Naive thymus-derived CD4-positive, alpha-beta T cell (primary cell): ENCODE data around the gene SPECC1. TPM values are rescaled to one million over a fixed set of nuclear protein-coding genes. Genes with fewer than 3 reads are reported as not detected.
A peak's percentile ranks its signal among the peaks of the same experiment; 100 is the strongest.

Source experiments
- ATAC-seq: fragments of 150-1000 bp; cut with Tn5 transposase; 2 replicates; pipeline ENCODE4 v1.10.0; 2021; ENCODE audit warnings: mild to moderate bottlenecking, moderate library complexity
- CTCF ChIA-PET: fragments of 350-600 bp; sonication (Branson Sonifier 250); formaldehyde crosslinking; loops from one replicate; lab custom pipeline; 2021; ENCODE audit warnings: antibody characterized with exemption; lab: Charles Lee
- POLR2A ChIA-PET: fragments of 350-600 bp; sonication (Branson Sonifier 250); formaldehyde crosslinking; loops from one replicate; lab custom pipeline; 2021; ENCODE audit warnings: antibody characterized with exemption, inconsistent platforms; lab: Charles Lee
- DNase-seq, 9 donors: peaks; one replicate each; pipeline versions ENCODE4 v3.0.0 to v3.0.0-alpha.2; 2020 to 2022; ENCODE audit warnings: mixed read lengths in 1 of 9
- H3K27ac ChIP-seq: one replicate; pipeline ENCODE4 v1.7.0; 2013; ENCODE audit warnings: mild to moderate bottlenecking, low read depth, low read length, moderate library complexity
- H3K27me3 ChIP-seq, 2 donors: one replicate each; pipeline ENCODE4 v1.7.0; 2013; ENCODE audit warnings: low read length in 2 of 2, mild to moderate bottlenecking in 2 of 2, moderate library complexity in 2 of 2; ENCODE audit not compliant: control insufficient read depth in 2 of 2, insufficient read depth in 2 of 2
- H3K36me3 ChIP-seq, 3 experiments: 1 replicate in 2 of 3; 2 replicates in 1 of 3; pipeline ENCODE4 v1.7.0; 2013; ENCODE audit warnings: low read length in 3 of 3, mild to moderate bottlenecking in 3 of 3, moderate library complexity in 1 of 3; ENCODE audit not compliant: insufficient read depth in 3 of 3, control insufficient read depth in 2 of 3
- H3K4me1 ChIP-seq, 2 donors: one replicate each; pipeline ENCODE4 v1.7.0; 2013; ENCODE audit warnings: low read length in 2 of 2, mild to moderate bottlenecking in 2 of 2, moderate library complexity in 1 of 2; ENCODE audit not compliant: control insufficient read depth in 2 of 2, insufficient read depth in 2 of 2
- H3K4me3 ChIP-seq: 2 replicates; pipeline ENCODE4 v1.7.0; 2013; ENCODE audit warnings: mild to moderate bottlenecking, low read length
- H3K9me3 ChIP-seq, 3 experiments: 1 replicate in 2 of 3; 2 replicates in 1 of 3; pipeline ENCODE4 v1.7.0; 2013; ENCODE audit warnings: low read length in 3 of 3; ENCODE audit not compliant: control insufficient read depth in 2 of 3
- H3K27ac Mint-ChIP-seq, 9 donors: one replicate each; pipeline ENCODE4 v1.8.0; 2020 to 2022; ENCODE audit warnings: mixed read lengths in 9 of 9, mild to moderate bottlenecking in 8 of 9, moderate library complexity in 5 of 9, inconsistent platforms in 2 of 9
- H3K27me3 Mint-ChIP-seq, 5 donors: one replicate each; pipeline ENCODE4 v1.8.0; 2021 to 2022; ENCODE audit warnings: mixed read lengths in 5 of 5, mild to moderate bottlenecking in 1 of 5
- H3K36me3 Mint-ChIP-seq, 5 donors: one replicate each; pipeline ENCODE4 v1.8.0; 2020 to 2022; ENCODE audit warnings: mixed read lengths in 5 of 5, mild to moderate bottlenecking in 3 of 5, inconsistent platforms in 1 of 5
- H3K4me1 Mint-ChIP-seq, 7 donors: one replicate each; pipeline ENCODE4 v1.8.0; 2020 to 2022; ENCODE audit warnings: mixed read lengths in 7 of 7, mild to moderate bottlenecking in 3 of 7, inconsistent platforms in 1 of 7
- H3K4me3 Mint-ChIP-seq, 10 donors: one replicate each; pipeline ENCODE4 v1.8.0; 2020 to 2022; ENCODE audit warnings: mild to moderate bottlenecking in 10 of 10, mixed read lengths in 10 of 10, moderate library complexity in 6 of 10, inconsistent platforms in 2 of 10
- H3K9me3 Mint-ChIP-seq, 11 donors: one replicate each; pipeline ENCODE4 v1.8.0; 2020 to 2022; ENCODE audit warnings: mixed read lengths in 11 of 11, mild to moderate bottlenecking in 4 of 11, inconsistent platforms in 1 of 11, moderate library complexity in 1 of 11
- intact Hi-C, 2 donors: fragments of 100-400 bp; cut with micrococcal nuclease; formaldehyde crosslinking; loops; one replicate each; pipeline ENCODE4 v1.15.1; 2023
- polyA plus RNA-seq, 2 donors: library from polyadenylated mRNA; unstranded; fragments of 300-500 nt; fragmentation: Illumina TruSeq; gene quantifications; one replicate each; pipeline ENCODE4 v1.2.3, GENCODE V29; 2021
- total RNA-seq, 6 experiments: library from RNA in 5 of 6; stranded (reverse) in 5 of 6; gene quantifications; 1 replicate in 5 of 6; 2 replicates in 1 of 6; pipeline ENCODE4 v1.2.3 and lab custom pipeline; 2021 to 2026

Gene SPECC1
- total and polyA plus RNA-seq, 7 experiments from 2014 or later: 1.2 to 37.5 (median 4.7) TPM

DNA sequence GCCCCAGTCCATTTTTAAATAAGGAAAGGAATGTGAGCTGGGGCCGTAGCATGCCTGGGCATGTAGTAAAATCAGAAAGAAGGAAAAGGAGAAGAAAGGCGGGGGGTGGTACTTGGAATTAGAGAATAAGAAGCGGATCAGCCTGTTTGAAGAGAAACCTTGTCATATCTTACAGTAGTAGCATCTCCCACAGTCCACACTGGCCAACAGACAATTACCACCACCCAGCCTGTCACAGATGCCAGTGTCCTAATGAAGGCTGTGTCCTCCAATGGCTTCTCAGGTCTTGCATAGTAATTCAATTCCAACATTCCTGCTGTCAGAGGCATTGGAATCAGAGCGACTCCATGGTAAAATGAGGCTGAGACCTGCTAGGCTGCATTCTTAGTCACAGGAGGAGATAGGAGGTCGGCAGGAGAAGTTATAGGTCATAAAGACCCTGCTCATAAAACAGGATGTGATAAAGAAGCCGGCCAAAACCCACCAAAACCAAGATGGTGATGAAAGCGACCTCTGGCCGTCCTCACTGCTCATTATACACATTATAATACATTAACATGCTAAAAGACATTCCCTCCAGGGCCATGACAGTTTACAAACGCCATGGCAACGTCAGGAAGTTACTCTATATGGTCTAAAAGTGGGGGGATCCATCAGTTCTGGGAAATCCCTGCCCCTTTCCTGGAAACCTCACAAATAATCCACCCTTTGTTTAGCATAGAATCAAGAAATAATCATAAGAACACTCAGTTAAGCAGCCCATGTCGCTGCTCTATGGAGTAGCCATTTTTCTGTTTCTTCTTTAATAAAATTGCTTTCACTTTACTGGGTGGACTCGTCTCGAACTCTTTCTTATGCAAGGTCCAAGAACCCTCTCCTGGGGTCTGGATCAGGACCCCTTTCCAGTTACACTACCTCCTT lies 22.0 kb upstream of the SPECC1 start:
- DNase-seq (no peak), ATAC-seq (no peak)
- intact Hi-C loops: no loop called here
- H3K36me3 ChIP-seq: no peaks in the 10 kb centered on the region
- Mint-ChIP-seq H3K9me3 (no peaks in the 10 kb centered on the region), H3K27ac (no peak overlapping the region), H3K4me3 (no peak overlapping the region), H3K36me3 (no peaks in the 10 kb centered on the region), H3K27me3 (peaks cover 0 to 6% (median 4%) of the 10 kb centered on the region in 5 donors), H3K4me1 (peaks cover 0 to under 1% (median 0%) of the 10 kb centered on the region in 7 donors)
- H3K9me3 ChIP-seq: no peaks in the 10 kb centered on the region
- ChIA-PET POLR2A (interaction anchor here (0.6 kb wide), 1 partner anchor 697 kb away, joined by 4 read pairs; no protein-coding TSS in a partner anchor), CTCF (no interaction called here)
- H3K4me3 ChIP-seq: no peak overlapping the region
- H3K27ac ChIP-seq: no peak overlapping the region
- H3K4me1 ChIP-seq: no peaks in the 10 kb centered on the region
- H3K27me3 ChIP-seq: no peaks in the 10 kb centered on the region

DNA sequence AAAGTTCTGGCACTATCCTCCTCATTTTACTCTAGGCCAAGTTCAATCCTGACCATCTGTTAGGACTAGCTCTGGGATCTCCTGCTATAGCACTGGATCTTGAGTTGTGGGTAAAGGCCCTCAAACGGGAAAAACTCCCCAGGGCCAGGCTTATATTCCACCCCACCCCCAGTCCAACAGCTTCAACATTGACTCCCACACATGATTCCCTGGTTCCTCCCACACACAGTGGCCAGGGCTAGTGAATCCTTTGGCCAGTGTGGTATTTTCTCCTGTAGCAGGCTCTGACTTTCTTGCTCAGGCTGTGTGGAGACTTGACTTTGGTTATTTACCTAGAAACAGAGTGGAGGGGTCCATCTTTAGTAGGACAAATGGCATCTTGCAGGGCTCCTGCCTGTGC lies 21.3 kb upstream of the SPECC1 start:
- no peaks in the 10 kb centered on the region for H3K36me3 ChIP-seq
- H3K4me3 ChIP-seq: no peak overlapping the region
- no peak overlapping the region for H3K27ac ChIP-seq
- intact Hi-C loops: no loop called here
- no peaks in the 10 kb centered on the region for H3K27me3 ChIP-seq
- no peaks in the 10 kb centered on the region for H3K4me1 ChIP-seq
- ChIA-PET CTCF (no interaction called here), POLR2A (no interaction called here)
- DNase-seq: no peak
- no peaks in the 10 kb centered on the region for H3K36me3 Mint-ChIP-seq
- ATAC-seq: no peak
- H3K9me3 ChIP-seq: no peaks in the 10 kb centered on the region
- no peaks in the 10 kb centered on the region for H3K9me3 Mint-ChIP-seq
- H3K4me1 Mint-ChIP-seq: peaks cover 0 to 3% (median 0%) of the 10 kb centered on the region in 7 donors
- H3K4me3 Mint-ChIP-seq: no peak overlapping the region
- H3K27ac Mint-ChIP-seq: no peak overlapping the region
- peaks cover 0 to 9% (median 9%) of the 10 kb centered on the region in 5 donors for H3K27me3 Mint-ChIP-seq

DNA sequence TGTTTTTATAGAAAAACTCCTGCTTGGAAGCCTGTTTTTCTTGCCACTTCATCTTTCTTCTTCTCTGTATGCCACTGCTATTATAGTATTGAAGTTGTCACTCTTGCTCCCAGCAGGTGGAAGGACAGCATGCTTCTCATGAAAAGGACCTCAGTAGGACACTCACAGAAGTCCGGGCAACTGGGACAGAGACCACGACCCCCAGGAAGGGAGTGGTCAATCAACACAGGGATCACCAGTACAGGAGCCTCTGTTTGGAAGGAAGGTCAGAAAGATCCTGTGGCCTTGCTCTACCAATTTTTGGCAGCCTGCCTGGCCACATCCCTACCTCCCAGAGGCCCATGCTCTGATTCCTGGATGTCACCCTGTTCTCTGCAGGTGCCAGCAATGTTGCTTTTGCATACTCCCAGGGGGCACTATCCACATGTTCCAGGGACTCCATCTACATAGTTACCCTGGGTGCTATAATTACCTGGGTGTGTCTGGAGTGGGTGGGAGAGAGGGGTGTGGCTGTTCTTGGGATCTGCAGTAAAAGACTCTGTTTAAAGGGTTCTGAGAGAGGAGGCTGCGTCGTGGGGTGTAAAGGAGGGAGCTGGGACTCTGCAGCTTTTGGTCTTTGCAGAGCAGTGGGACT lies 17.8 kb upstream of the SPECC1 start:
- Mint-ChIP-seq H3K9me3 (no peaks in the 10 kb centered on the region), H3K4me3 (no peak overlapping the region), H3K4me1 (peaks cover 0 to 7% (median 4%) of the 10 kb centered on the region in 7 donors), H3K27ac (no peak overlapping the region), H3K27me3 (peaks cover 0 to 11% (median 9%) of the 10 kb centered on the region in 5 donors), H3K36me3 (no peaks in the 10 kb centered on the region)
- intact Hi-C loops: loop anchor here in 1 of 2 donors (5.0 kb wide), 1 partner anchor 1521 kb away; no protein-coding TSS in a partner anchor
- no peaks in the 10 kb centered on the region for H3K27me3 ChIP-seq
- CTCF ChIA-PET: interaction anchor here (0.6 to 2.1 kb wide), 5 partner anchors 19 to 330 kb away, joined by 3 to 14 read pairs (median 4); no protein-coding TSS in a partner anchor
- H3K4me1 ChIP-seq: no peaks in the 10 kb centered on the region
- no peaks in the 10 kb centered on the region for H3K36me3 ChIP-seq
- H3K27ac ChIP-seq: no peak overlapping the region
- no peaks in the 10 kb centered on the region for H3K9me3 ChIP-seq
- no peak for ATAC-seq
- POLR2A ChIA-PET: no interaction called here
- no peak overlapping the region for H3K4me3 ChIP-seq
- DNase-seq: peak in 1 of 9 donors; percentile 8

DNA sequence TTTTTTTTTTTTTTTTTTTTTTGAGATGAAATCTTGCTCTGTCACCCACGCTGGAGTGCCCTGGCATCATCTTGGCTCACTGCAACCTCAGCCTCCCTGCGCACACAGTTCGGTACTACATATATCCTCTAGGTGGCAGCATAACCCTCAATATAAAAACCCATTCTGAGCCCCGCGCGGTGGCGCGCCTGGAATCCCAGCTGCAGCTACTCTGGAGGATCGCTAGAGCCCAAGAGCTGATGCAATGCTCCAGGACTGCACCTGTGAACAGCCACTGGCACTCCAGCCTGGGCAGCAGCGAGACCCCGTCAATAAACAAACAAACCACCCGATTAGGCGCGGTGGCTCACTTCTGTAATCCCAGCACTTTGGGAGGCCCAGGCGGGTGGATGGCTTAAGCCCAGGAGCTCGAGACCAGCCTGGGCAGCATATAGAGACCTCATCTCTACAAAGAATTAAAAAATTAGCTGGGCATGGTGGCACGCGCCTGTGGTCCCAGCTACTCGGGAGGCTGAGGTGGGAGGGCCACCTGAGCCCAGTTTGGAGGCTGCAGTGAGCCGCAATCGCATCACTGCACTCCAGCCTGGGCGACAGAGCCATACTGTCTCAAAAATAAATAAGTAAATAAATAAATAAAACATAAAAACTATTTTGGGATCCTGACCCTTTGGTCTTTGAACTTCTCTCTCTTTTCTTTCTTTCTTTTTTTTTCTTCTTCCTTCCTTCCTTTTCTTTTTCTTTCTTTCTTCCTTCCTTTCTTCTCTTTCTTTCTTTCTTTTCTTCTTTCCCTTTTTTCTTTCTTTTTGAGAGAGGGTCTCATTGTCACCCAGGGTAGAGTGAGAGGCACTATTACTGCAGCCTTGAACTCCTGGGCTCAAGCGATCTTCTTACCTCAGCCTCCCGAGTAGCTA lies 16.1 kb upstream of the SPECC1 start:
- Mint-ChIP-seq H3K27me3 (peaks cover 0 to 22% (median 15%) of the 10 kb centered on the region in 5 donors), H3K9me3 (no peaks in the 10 kb centered on the region), H3K27ac (peak overlapping the region in 2 of 9 donors; percentile 14 to 36), H3K4me1 (peaks cover 0 to 11% (median 9%) of the 10 kb centered on the region in 7 donors), H3K36me3 (no peaks in the 10 kb centered on the region), H3K4me3 (peak overlapping the region in 7 of 10 donors; percentile 23 to 62 (median 56))
- Histone ChIP-seq H3K27me3 (no peaks in the 10 kb centered on the region), H3K9me3 (no peaks in the 10 kb centered on the region), H3K4me1 (no peaks in the 10 kb centered on the region), H3K27ac (no peak overlapping the region), H3K4me3 (no peak overlapping the region), H3K36me3 (no peaks in the 10 kb centered on the region)
- CTCF ChIA-PET: interaction anchor here (0.5 to 3.1 kb wide), 17 partner anchors 9 to 1034 kb away, joined by 3 to 20 read pairs (median 4); partner anchors contain the start of gene SPECC1
- DNase-seq (peak; percentile 52 to 79 (median 74)), ATAC-seq (peak; percentile 100)
- intact Hi-C loops: loop anchor here (1.0 to 5.0 kb wide), 5 partner anchors 16 to 1519 kb away; partner anchors contain the start of gene SPECC1 (in 2 of the 2)
- POLR2A ChIA-PET: interaction anchor here (1.8 kb wide), 1 partner anchor 15 kb away, joined by 5 read pairs; the partner anchor contains the start of gene AKAP10

DNA sequence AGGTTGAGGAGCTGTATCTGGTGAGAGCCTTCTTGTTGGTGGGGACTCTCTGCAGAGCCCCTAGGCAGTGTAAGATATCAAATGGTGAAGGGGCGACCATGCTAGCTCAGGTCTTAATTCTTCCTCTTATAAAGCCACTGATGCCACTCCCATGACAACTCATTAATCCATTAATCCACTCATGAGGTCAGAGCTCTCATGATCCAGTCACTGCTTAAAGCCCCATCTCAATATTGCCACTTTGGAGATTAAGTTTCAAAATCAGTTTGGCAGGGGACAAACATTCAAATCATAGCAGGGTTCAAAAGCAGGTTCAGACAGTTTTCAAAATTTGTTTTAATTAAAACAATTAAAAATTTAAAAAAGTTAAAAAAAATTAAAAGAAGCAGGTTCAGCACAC lies 13.1 kb upstream of the SPECC1 start:
- no peaks in the 10 kb centered on the region for H3K27me3 ChIP-seq
- intact Hi-C loops: no loop called here
- no peaks in the 10 kb centered on the region for H3K36me3 ChIP-seq
- Mint-ChIP-seq H3K36me3 (no peaks in the 10 kb centered on the region), H3K27me3 (peaks cover 3 to 28% (median 21%) of the 10 kb centered on the region in 5 donors), H3K9me3 (no peaks in the 10 kb centered on the region), H3K4me1 (peaks cover 0 to 11% (median 9%) of the 10 kb centered on the region in 7 donors), H3K27ac (no peak overlapping the region), H3K4me3 (no peak overlapping the region)
- no peak overlapping the region for H3K4me3 ChIP-seq
- no peak for DNase-seq
- no peaks in the 10 kb centered on the region for H3K4me1 ChIP-seq
- H3K9me3 ChIP-seq: no peaks in the 10 kb centered on the region
- ChIA-PET CTCF (interaction anchor here (1.1 to 1.8 kb wide), 4 partner anchors 13 to 124 kb away, joined by 3 to 7 read pairs (median 4); partner anchors contain the start of gene SPECC1), POLR2A (no interaction called here)
- H3K27ac ChIP-seq: no peak overlapping the region
- no peak for ATAC-seq

DNA sequence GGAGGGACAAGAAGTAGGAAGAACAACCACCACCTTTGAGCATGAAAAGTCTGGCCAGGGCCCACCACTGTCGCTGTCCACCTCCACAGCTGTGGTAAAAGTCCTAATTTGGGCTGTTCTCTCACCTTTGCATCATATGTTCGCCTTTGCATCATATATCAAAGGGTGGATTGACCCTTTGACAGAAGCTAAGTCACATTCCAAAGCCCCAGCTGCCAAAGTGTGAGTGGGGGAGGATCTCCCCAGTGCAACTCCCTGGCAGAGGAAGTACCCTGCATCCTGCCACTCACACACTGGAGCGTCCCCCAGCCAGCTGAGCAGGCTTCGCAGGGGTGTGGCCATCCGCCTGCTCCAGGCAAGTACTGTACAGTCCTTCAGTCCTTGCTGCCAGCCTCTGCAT lies 12.7 kb upstream of the SPECC1 start:
- Histone ChIP-seq H3K9me3 (no peaks in the 10 kb centered on the region), H3K27me3 (no peaks in the 10 kb centered on the region), H3K36me3 (no peaks in the 10 kb centered on the region), H3K27ac (no peak overlapping the region), H3K4me3 (no peak overlapping the region), H3K4me1 (no peaks in the 10 kb centered on the region)
- CTCF ChIA-PET: interaction anchor here (1.1 to 1.8 kb wide), 4 partner anchors 12 to 124 kb away, joined by 3 to 7 read pairs (median 4); partner anchors contain the start of gene SPECC1
- intact Hi-C loops: no loop called here
- POLR2A ChIA-PET: no interaction called here
- H3K27me3 Mint-ChIP-seq: peaks cover 0 to 28% (median 19%) of the 10 kb centered on the region in 5 donors
- H3K36me3 Mint-ChIP-seq: no peaks in the 10 kb centered on the region
- DNase-seq: no peak
- H3K27ac Mint-ChIP-seq: no peak overlapping the region
- peaks cover 0 to 11% (median 9%) of the 10 kb centered on the region in 7 donors for H3K4me1 Mint-ChIP-seq
- peak overlapping the region in 1 of 10 donors; percentile 34 for H3K4me3 Mint-ChIP-seq
- H3K9me3 Mint-ChIP-seq: no peaks in the 10 kb centered on the region
- ATAC-seq: no peak
